ENCODE measurements around the gene DDA1.
"Not testable (repeated sequence)": the region's sequence is repeated elsewhere in the genome, so short reads cannot be mapped to it uniquely, and the experiment has no call there.

The DDA1 gene

GRCh38 chr19:17347877-17348276 lies 38.5 kb downstream of the DDA1 start:
- TF ChIP-seq ZNF274 (IDR thresholded peaks at IDR 0.05; ENCODE audit: low read depth, low read length), result no peak
- no peak overlapping the region for H3K4me3 ChIP-seq (ENCODE audit: low read length)

GRCh38 chr19:17348700-17349099 lies 39.3 kb downstream of the DDA1 start:
- H3K4me3 ChIP-seq (ENCODE audit: low read length), result no peak overlapping the region; the same call in 1 of the 2 replicates
- TF ChIP-seq ZNF274 (IDR thresholded peaks at IDR 0.05; ENCODE audit: low read depth, low read length), result no peak

GRCh38 chr19:17351815-17352435 lies 42.6 kb downstream of the DDA1 start:
- H3K4me3 ChIP-seq (ENCODE audit: low read length), result no peak overlapping the region
- TF ChIP-seq ZNF274 (IDR thresholded peaks at IDR 0.05; ENCODE audit: low read depth, low read length), result no peak

GRCh38 chr19:17352608-17353280 lies 43.4 kb downstream of the DDA1 start:
- TF ChIP-seq ZNF274 (IDR thresholded peaks at IDR 0.05; ENCODE audit: low read depth, low read length), result no peak
- no peak overlapping the region for H3K4me3 ChIP-seq (ENCODE audit: low read length)

- no peak overlapping the region for H3K4me3 ChIP-seq (ENCODE audit: low read length)
- no peak for TF ChIP-seq ZNF274 (IDR thresholded peaks at IDR 0.05; ENCODE audit: low read depth, low read length)
Observed at GRCh38 chr19:17353386-17353785, 44.0 kb downstream of the DDA1 start.

GRCh38 chr19:17357078-17357666 lies 47.8 kb downstream of the DDA1 start:
- no peak overlapping the region for H3K4me3 ChIP-seq (ENCODE audit: low read length)
- TF ChIP-seq ZNF274 (IDR thresholded peaks at IDR 0.05; ENCODE audit: low read depth, low read length), result no peak

GRCh38 chr19:17357724-17358123 lies 48.4 kb downstream of the DDA1 start:
- no peak overlapping the region for H3K4me3 ChIP-seq (ENCODE audit: low read length)
- TF ChIP-seq ZNF274 (IDR thresholded peaks at IDR 0.05; ENCODE audit: low read depth, low read length), result no peak

- no peak overlapping the region for H3K4me3 ChIP-seq (ENCODE audit: low read length)
- TF ChIP-seq ZNF274 (IDR thresholded peaks at IDR 0.05; ENCODE audit: low read depth, low read length), result no peak
Observed at GRCh38 chr19:17358395-17358794, 49.0 kb downstream of the DDA1 start.

- TF ChIP-seq ZNF274 (IDR thresholded peaks at IDR 0.05; ENCODE audit: low read depth, low read length), result no peak
- H3K4me3 ChIP-seq (ENCODE audit: low read length), result no peak overlapping the region
Observed at GRCh38 chr19:17359905-17360800, 50.8 kb downstream of the DDA1 start.

- not testable (repeated sequence) for H3K4me3 ChIP-seq (ENCODE audit: low read length)
Observed at GRCh38 chr19:17363852-17364605, 54.7 kb downstream of the DDA1 start.

- TF ChIP-seq ZNF274 (IDR thresholded peaks at IDR 0.05; ENCODE audit: low read depth, low read length), result no peak
- H3K4me3 ChIP-seq (ENCODE audit: low read length), result no peak overlapping the region
Observed at GRCh38 chr19:17365361-17365760, 56.0 kb downstream of the DDA1 start.

GRCh38 chr19:17370026-17370587 lies 60.7 kb downstream of the DDA1 start:
- no peak for TF ChIP-seq ZNF274 (IDR thresholded peaks at IDR 0.05; ENCODE audit: low read depth, low read length)
- peak overlapping the region; percentile 35; the same call in 1 of the 2 replicates for H3K4me3 ChIP-seq (ENCODE audit: low read length)

All from GM08714 (cell line).